ENCODE measurements around the gene ADCY2.

ADCY2 gene

GRCh38 chr5:7741415-7742065 is 345.6 kb downstream of the ADCY2 start:
- Histone ChIP-seq H3K27me3 (ENCODE audit: insufficient read depth, low read depth) (no peaks in the 10 kb centered on the region), H2AFZ (ENCODE audit: low read depth) (no peak overlapping the region), H3K36me3 (ENCODE audit: insufficient read depth) (no peaks in the 10 kb centered on the region; the same call in 1 of the 2 replicates), H3K4me3 (IDR thresholded peaks at IDR 0.05; ENCODE audit: insufficient read depth, low read depth, low read length) (no peak overlapping the region), H3K9ac (no peak overlapping the region), H3K27ac (no peak overlapping the region), H3K4me1 (ENCODE audit: low read depth, poor library complexity, severe bottlenecking) (no peaks in the 10 kb centered on the region), H3K4me2 (no peak overlapping the region), H4K20me1 (ENCODE audit: insufficient read depth) (no peaks in the 10 kb centered on the region), H3K79me2 (ENCODE audit: insufficient read depth, low read depth) (no peaks in the 10 kb centered on the region)
- no peak for TF ChIP-seq CTCF (conservative IDR thresholded peaks at IDR 0.05; ENCODE audit: low read depth, low read length)

GRCh38 chr5:7742241-7742656 is 346.3 kb downstream of the ADCY2 start:
- H4K20me1 ChIP-seq (ENCODE audit: insufficient read depth), result no peaks in the 10 kb centered on the region
- no peak overlapping the region for H3K27ac ChIP-seq
- H3K9ac ChIP-seq, result no peak overlapping the region
- no peaks in the 10 kb centered on the region for H3K79me2 ChIP-seq (ENCODE audit: insufficient read depth, low read depth)
- no peak for TF ChIP-seq CTCF (conservative IDR thresholded peaks at IDR 0.05; ENCODE audit: low read depth, low read length)
- no peaks in the 10 kb centered on the region for H3K27me3 ChIP-seq (ENCODE audit: insufficient read depth, low read depth)
- H3K4me1 ChIP-seq (ENCODE audit: low read depth, poor library complexity, severe bottlenecking), result no peaks in the 10 kb centered on the region
- H3K4me3 ChIP-seq (IDR thresholded peaks at IDR 0.05; ENCODE audit: insufficient read depth, low read depth, low read length), result no peak overlapping the region
- no peak overlapping the region for H3K4me2 ChIP-seq
- no peaks in the 10 kb centered on the region; the same call in 1 of the 2 replicates for H3K36me3 ChIP-seq (ENCODE audit: insufficient read depth)
- no peak overlapping the region for H2AFZ ChIP-seq (ENCODE audit: low read depth)

GRCh38 chr5:7745882-7746610 is 350.1 kb downstream of the ADCY2 start:
- no peaks in the 10 kb centered on the region for H3K27me3 ChIP-seq (ENCODE audit: insufficient read depth, low read depth)
- H3K4me3 ChIP-seq (IDR thresholded peaks at IDR 0.05; ENCODE audit: insufficient read depth, low read depth, low read length), result no peak overlapping the region
- H2AFZ ChIP-seq (ENCODE audit: low read depth), result no peak overlapping the region
- TF ChIP-seq CTCF (conservative IDR thresholded peaks at IDR 0.05; ENCODE audit: low read depth, low read length), result peak; percentile 90
- no peaks in the 10 kb centered on the region for H4K20me1 ChIP-seq (ENCODE audit: insufficient read depth)
- no peaks in the 10 kb centered on the region for H3K79me2 ChIP-seq (ENCODE audit: insufficient read depth, low read depth)
- no peaks in the 10 kb centered on the region for H3K36me3 ChIP-seq (ENCODE audit: insufficient read depth)
- H3K4me2 ChIP-seq, result no peak overlapping the region
- H3K27ac ChIP-seq, result no peak overlapping the region
- H3K9ac ChIP-seq, result no peak overlapping the region
- no peaks in the 10 kb centered on the region for H3K4me1 ChIP-seq (ENCODE audit: low read depth, poor library complexity, severe bottlenecking)

- Histone ChIP-seq H2AFZ (ENCODE audit: low read depth) (no peak overlapping the region), H4K20me1 (ENCODE audit: insufficient read depth) (no peaks in the 10 kb centered on the region), H3K4me3 (IDR thresholded peaks at IDR 0.05; ENCODE audit: insufficient read depth, low read depth, low read length) (no peak overlapping the region), H3K79me2 (ENCODE audit: insufficient read depth, low read depth) (no peaks in the 10 kb centered on the region), H3K4me2 (no peak overlapping the region), H3K36me3 (ENCODE audit: insufficient read depth) (no peaks in the 10 kb centered on the region), H3K9ac (no peak overlapping the region), H3K27ac (no peak overlapping the region), H3K27me3 (ENCODE audit: insufficient read depth, low read depth) (no peaks in the 10 kb centered on the region), H3K4me1 (ENCODE audit: low read depth, poor library complexity, severe bottlenecking) (no peaks in the 10 kb centered on the region)
- TF ChIP-seq CTCF (conservative IDR thresholded peaks at IDR 0.05; ENCODE audit: low read depth, low read length), result no peak
Measured at GRCh38 chr5:7747728-7748127, 351.8 kb downstream of the ADCY2 start.

All from KMS-11 (cell line).